ENCODE data around the gene FBXO38.
A peak's percentile ranks its signal among the peaks of the same experiment; 100 is the strongest.

FBXO38 gene, protein sequence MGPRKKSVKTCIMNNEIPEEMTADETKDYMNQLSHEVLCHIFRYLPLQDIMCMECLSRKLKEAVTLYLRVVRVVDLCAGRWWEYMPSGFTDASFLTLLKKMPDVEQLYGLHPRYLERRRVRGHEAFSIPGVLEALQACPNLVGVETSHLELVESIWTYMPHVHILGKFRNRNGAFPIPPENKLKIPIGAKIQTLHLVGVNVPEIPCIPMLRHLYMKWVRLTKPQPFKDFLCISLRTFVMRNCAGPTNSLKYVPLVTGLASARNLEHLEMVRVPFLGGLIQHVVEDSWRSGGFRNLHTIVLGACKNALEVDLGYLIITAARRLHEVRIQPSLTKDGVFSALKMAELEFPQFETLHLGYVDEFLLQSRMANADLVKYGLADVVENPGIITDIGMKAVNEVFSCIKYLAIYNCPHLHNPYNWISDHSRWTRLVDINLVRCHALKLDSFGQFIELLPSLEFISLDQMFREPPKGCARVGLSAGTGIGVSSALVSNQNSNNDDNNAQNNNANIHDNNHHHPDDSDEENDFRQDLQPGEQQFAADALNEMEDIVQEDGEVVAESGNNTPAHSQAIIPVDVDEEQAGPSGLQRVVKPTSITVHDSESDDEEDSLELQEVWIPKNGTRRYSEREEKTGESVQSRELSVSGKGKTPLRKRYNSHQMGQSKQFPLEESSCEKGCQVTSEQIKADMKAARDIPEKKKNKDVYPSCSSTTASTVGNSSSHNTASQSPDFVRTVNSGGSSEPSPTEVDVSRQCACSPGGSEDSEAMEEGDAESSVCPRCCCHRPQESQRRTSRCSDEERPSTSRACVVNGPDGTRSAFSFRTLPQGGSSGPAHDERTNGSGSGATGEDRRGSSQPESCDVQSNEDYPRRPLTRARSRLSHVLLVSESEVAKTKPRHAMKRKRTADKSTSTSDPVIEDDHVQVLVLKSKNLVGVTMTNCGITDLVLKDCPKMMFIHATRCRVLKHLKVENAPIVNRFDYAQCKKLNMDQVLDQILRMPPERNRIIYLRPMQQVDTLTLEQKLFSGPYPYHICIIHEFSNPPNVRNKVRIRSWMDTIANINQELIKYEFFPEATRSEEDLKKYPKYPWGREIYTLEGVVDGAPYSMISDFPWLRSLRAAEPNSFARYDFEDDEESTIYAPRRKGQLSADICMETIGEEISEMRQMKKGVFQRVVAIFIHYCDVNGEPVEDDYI

DNA sequence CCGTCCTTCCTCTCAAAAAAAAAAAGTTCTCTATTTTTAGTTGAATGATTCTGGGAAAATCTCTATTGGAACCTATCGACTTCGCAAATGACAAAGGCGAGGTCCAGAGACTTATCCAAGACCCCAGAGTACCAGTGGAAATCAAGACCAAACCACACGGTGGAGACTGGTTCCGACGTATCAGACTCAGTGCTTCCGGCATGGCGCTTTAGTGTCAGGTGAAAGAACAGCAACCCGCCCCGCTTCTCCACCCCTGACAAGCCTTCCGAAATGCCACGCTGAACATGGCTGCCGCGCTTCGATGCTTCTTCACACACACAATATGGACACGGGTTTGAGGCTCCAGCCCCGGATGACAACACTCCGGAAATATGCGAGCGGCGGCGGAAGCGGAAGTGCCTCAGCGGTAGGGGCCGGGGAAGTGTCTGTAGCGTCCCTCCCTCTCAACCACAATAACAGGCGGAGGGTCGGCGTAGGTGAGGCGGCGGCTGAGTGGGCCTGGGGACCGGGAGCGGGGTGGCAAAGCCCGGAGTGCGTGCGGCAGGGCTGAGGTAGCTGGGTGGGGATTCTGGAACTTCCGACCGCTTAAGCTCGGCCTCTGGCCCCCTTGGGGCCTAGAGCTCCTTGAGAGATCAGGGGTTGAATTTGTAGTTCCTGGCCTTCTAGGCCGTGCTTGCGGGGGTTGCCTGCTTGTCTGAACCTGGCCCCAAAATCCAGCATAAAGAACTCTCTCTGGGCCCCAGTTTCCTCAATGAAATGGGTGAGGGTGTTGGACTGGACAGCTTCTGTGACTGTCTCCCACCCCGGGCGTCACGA lies at the start of gene FBXO38:
Gene FBXO38, plus strand, starts transcription at position 395 of the 816 bp plus-strand sequence. CDS start 10,819 bp downstream, outside the sequence.
- peaks cover 10% of the 10 kb centered on the region for H3K36me3 ChIP-seq (ENCODE audit: control insufficient read depth, insufficient read depth, low read length)
- H3K9me3 ChIP-seq (ENCODE audit: control insufficient read depth, insufficient read depth, low read length), result no peaks in the 10 kb centered on the region
- peak within 1 kb of the TSS; percentile 90 for H3K27ac ChIP-seq (ENCODE audit: low read depth, low read length)
- peak within 1 kb of the TSS; percentile 92 for H3K4me3 ChIP-seq (ENCODE audit: low read depth, low read length)
- peak within 1 kb of the TSS; percentile 88 for H3K9ac ChIP-seq (ENCODE audit: low read depth, low read length)
- no peaks in the 10 kb centered on the region for H3K27me3 ChIP-seq (ENCODE audit: control insufficient read depth, insufficient read depth, low read length)
- peaks cover 22% of the 10 kb centered on the region for H3K4me1 ChIP-seq (ENCODE audit: control insufficient read depth, insufficient read depth, low read length)

DNA sequence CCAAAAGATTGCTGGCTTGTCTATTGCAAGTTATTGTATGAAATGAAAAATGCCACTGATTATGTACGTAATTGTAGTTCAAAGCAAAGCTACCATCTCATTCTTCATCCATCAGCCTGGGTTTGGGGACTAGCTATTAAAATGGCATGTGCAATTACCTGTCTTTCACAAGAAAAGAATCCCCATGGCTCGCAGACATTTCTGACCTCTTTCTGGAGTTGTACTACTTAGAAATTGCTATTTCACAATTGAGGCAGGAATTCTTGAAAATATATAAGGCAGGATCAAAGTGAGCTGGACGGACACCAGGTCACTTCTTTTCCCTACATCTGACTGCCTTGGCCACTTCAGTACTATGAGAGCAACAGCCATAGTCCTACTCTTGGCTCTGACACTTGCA lies 48.5 kb upstream of the FBXO38 start, which contains the start of gene SPINK9:
Gene SPINK9, plus strand, starts transcription at position 301 of the 400 bp plus-strand sequence. Its CDS starts 55 bp downstream, at position 356.
- H3K27ac ChIP-seq (ENCODE audit: low read depth, low read length), result no peak within 1 kb of the TSS
- no peak within 1 kb of the TSS for H3K4me3 ChIP-seq (ENCODE audit: low read depth, low read length)
- no peaks in the 10 kb centered on the region for H3K27me3 ChIP-seq (ENCODE audit: control insufficient read depth, insufficient read depth, low read length)
- no peaks in the 10 kb centered on the region for H3K9me3 ChIP-seq (ENCODE audit: control insufficient read depth, insufficient read depth, low read length)
- H3K36me3 ChIP-seq (ENCODE audit: control insufficient read depth, insufficient read depth, low read length), result no peaks in the 10 kb centered on the region
- no peaks in the 10 kb centered on the region for H3K4me1 ChIP-seq (ENCODE audit: control insufficient read depth, insufficient read depth, low read length)
- H3K9ac ChIP-seq (ENCODE audit: low read depth, low read length), result no peak within 1 kb of the TSS

DNA sequence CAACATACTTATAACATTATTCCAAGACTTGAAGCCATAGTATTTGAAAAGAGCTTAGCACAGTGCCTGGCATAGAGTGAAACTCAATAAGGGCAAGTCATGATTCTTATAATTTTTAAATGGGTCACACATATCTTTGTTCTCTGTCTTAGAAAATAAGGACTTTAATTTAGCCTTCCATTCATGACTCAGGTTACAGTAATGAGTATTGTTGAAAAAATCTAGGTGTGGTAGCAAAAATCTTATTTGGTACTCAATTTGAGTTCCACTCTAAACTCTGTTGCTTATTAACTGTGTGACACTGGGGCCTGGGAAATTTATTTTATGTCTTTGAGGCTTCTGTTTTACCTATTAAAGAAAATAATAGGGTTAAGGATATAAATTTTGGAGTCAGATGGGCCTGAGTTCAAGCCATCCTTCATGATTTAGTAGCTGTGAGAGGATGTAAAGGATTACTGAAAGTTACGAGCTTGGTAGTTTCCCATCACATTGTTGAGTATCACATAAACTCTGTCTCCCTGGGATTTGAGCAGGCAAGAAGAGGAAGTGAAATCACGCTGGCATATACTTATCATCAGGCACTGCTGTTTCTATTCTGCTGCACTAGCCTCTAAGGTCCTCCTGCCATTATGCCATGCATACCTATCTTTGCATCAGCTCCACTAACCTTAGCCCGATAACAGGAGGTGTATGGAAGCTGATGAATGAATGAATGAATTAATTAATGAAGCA lies 46.9 kb upstream of the FBXO38 start:
- H3K27ac ChIP-seq (ENCODE audit: low read depth, low read length), result no peak overlapping the region
- no peak overlapping the region for H3K4me3 ChIP-seq (ENCODE audit: low read depth, low read length)

DNA sequence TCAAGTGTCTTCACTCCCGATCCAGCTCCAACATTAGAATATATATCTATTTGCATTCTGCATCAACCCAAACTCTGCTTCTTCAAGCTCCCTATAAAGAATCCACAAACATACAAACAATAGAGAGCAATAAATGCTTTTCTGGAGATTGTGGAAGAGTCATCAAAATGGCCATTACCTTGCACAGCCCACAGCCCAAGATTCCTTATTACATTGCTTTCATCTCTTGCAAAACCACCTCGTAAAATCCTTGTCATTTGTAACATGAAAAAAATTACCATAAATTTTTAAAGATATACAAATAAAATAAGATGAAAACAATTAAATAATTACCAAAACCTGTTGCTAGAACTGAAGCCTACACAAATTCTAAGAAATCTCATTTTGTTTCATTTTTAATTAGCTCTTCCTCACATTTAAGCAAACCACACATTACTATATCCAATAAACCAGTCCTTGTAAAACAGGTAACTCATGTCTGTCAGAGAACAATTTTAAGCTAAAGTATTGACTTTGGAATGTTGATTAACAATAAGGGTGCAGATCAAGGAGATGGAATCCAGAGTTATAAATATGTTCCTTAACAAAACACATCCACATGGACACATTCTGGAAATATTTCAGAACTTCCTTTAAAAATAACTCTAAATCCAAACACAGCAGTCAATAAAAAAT lies 41.2 kb upstream of the FBXO38 start:
- no peak overlapping the region for H3K9ac ChIP-seq (ENCODE audit: low read depth, low read length)
- no peaks in the 10 kb centered on the region for H3K27me3 ChIP-seq (ENCODE audit: control insufficient read depth, insufficient read depth, low read length)
- H3K36me3 ChIP-seq (ENCODE audit: control insufficient read depth, insufficient read depth, low read length), result no peaks in the 10 kb centered on the region
- no peaks in the 10 kb centered on the region for H3K9me3 ChIP-seq (ENCODE audit: control insufficient read depth, insufficient read depth, low read length)
- no peaks in the 10 kb centered on the region for H3K4me1 ChIP-seq (ENCODE audit: control insufficient read depth, insufficient read depth, low read length)
- no peak overlapping the region for H3K4me3 ChIP-seq (ENCODE audit: low read depth, low read length)
- no peak overlapping the region for H3K27ac ChIP-seq (ENCODE audit: low read depth, low read length)

More for the DNA sequence above, 46.9 kb upstream of the FBXO38 start:
- Histone ChIP-seq H3K9ac (ENCODE audit: low read depth, low read length) (no peak overlapping the region), H3K27me3 (ENCODE audit: control insufficient read depth, insufficient read depth, low read length) (no peaks in the 10 kb centered on the region), H3K9me3 (ENCODE audit: control insufficient read depth, insufficient read depth, low read length) (no peaks in the 10 kb centered on the region), H3K36me3 (ENCODE audit: control insufficient read depth, insufficient read depth, low read length) (no peaks in the 10 kb centered on the region), H3K4me1 (ENCODE audit: control insufficient read depth, insufficient read depth, low read length) (no peaks in the 10 kb centered on the region)

DNA sequence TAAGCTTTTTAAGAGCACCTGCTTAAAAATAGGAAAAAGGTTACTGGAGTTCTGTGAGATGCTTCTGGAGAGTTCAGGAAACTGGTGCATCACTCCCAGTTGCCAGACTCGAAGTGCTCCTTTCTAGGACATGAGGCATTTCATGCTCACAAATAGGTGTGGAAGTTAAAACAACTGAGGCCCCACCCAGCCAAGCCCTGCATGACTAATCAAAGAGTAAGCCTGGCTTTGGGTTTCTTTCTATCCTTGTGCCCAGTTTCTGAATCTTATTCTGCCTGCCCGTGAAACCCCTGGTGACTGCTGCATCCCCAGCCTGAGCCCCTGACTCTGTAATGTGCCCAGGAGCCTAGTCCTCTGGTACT lies 40.7 kb upstream of the FBXO38 start:
- H3K9ac ChIP-seq (ENCODE audit: low read depth, low read length), result no peak overlapping the region
- H3K4me1 ChIP-seq (ENCODE audit: control insufficient read depth, insufficient read depth, low read length), result no peaks in the 10 kb centered on the region
- no peaks in the 10 kb centered on the region for H3K36me3 ChIP-seq (ENCODE audit: control insufficient read depth, insufficient read depth, low read length)
- H3K4me3 ChIP-seq (ENCODE audit: low read depth, low read length), result no peak overlapping the region
- H3K27ac ChIP-seq (ENCODE audit: low read depth, low read length), result no peak overlapping the region
- H3K27me3 ChIP-seq (ENCODE audit: control insufficient read depth, insufficient read depth, low read length), result no peaks in the 10 kb centered on the region
- no peaks in the 10 kb centered on the region for H3K9me3 ChIP-seq (ENCODE audit: control insufficient read depth, insufficient read depth, low read length)

DNA sequence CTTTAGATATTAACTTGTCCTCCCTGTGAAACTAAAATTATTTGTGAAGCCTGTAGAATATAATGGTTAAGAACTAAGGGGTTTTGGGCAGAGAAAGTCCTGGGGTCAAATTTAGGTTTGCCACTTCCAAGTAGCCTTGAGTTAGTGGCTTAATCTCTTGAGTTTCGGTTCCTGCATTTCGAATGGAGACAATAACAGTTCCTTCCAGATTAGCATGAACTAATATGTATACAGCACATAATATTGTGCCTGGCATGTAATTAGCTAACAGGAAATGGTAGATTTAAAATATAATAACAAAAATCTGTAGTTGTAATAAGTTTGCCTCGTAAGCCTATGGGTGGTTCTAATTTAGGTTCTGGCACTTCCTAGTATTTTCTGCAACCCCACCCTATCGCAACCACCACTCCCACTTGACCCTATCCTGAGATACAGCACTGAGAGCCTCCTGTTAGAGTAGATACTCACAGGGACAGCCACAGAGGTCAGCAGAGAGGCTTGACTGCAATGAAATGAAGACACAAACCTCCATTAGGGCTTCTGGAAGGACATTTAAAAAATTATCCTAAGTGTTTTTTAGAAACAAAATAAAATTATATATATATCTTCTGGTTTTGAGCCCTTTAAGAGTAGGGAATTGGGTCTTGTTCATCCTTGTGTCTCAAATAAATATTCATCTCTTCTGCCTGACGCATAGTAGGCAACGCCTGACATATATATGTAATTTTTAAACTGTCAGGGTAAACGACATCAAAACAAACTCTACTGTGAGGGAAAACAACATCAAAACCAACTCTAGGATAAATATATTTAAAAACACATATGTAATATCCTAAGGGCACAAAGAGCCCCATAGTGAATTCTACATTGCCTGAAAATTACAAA lies 39.9 kb upstream of the FBXO38 start:
- no peaks in the 10 kb centered on the region for H3K27me3 ChIP-seq (ENCODE audit: control insufficient read depth, insufficient read depth, low read length)
- H3K27ac ChIP-seq (ENCODE audit: low read depth, low read length), result no peak overlapping the region
- no peak overlapping the region for H3K4me3 ChIP-seq (ENCODE audit: low read depth, low read length)
- H3K4me1 ChIP-seq (ENCODE audit: control insufficient read depth, insufficient read depth, low read length), result no peaks in the 10 kb centered on the region
- no peaks in the 10 kb centered on the region for H3K9me3 ChIP-seq (ENCODE audit: control insufficient read depth, insufficient read depth, low read length)
- no peak overlapping the region for H3K9ac ChIP-seq (ENCODE audit: low read depth, low read length)
- H3K36me3 ChIP-seq (ENCODE audit: control insufficient read depth, insufficient read depth, low read length), result no peaks in the 10 kb centered on the region

GRCh38 chr5:148347706-148348105 lies 36.1 kb upstream of the FBXO38 start:
- Histone ChIP-seq H3K9me3 (ENCODE audit: control insufficient read depth, insufficient read depth, low read length) (no peaks in the 10 kb centered on the region), H3K9ac (ENCODE audit: low read depth, low read length) (no peak overlapping the region), H3K4me1 (ENCODE audit: control insufficient read depth, insufficient read depth, low read length) (no peaks in the 10 kb centered on the region), H3K36me3 (ENCODE audit: control insufficient read depth, insufficient read depth, low read length) (no peaks in the 10 kb centered on the region), H3K4me3 (ENCODE audit: low read depth, low read length) (no peak overlapping the region), H3K27me3 (ENCODE audit: control insufficient read depth, insufficient read depth, low read length) (no peaks in the 10 kb centered on the region), H3K27ac (ENCODE audit: low read depth, low read length) (no peak overlapping the region)

DNA sequence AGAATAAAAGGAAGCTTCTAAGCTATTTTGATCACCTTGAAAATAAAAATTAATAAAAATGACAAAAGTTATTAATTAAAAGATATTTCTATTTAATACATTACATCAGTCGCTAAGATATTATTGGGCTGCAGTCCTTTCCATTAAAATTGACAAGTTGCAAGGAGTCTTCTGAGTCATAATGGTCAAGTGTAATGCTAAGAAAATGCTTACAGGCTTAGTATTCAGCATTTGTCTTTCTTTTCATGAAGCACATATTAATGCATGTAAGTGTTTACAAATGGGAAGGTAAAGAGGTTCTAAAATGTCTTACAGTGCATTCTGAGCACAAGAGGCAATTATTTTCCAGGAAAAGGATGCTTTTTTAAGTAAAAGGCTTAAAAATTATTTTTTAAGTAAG lies 31.1 kb upstream of the FBXO38 start:
- no peaks in the 10 kb centered on the region for H3K27me3 ChIP-seq (ENCODE audit: control insufficient read depth, insufficient read depth, low read length)
- no peak overlapping the region for H3K27ac ChIP-seq (ENCODE audit: low read depth, low read length)
- H3K9me3 ChIP-seq (ENCODE audit: control insufficient read depth, insufficient read depth, low read length), result no peaks in the 10 kb centered on the region
- H3K36me3 ChIP-seq (ENCODE audit: control insufficient read depth, insufficient read depth, low read length), result no peaks in the 10 kb centered on the region
- no peak overlapping the region for H3K4me3 ChIP-seq (ENCODE audit: low read depth, low read length)
- H3K4me1 ChIP-seq (ENCODE audit: control insufficient read depth, insufficient read depth, low read length), result no peaks in the 10 kb centered on the region
- H3K9ac ChIP-seq (ENCODE audit: low read depth, low read length), result no peak overlapping the region

DNA sequence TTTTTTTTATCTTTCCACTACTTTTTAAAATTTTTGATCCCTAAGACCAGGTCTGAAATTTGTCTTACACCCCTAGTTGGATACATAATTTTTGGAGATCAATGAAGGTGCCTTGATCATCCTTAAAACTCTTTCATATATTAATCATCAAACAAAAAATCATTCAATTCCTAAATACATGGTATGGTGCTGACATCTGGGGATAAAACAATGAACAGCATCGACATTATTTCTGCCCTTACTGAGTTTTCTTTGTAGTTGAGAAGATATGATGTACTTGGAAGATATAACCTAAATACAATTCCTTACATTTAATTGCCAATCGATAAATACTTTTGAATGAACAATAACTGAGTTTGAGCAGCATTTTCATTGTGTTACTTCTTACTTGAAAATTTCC lies 30.1 kb upstream of the FBXO38 start:
- H3K9me3 ChIP-seq (ENCODE audit: control insufficient read depth, insufficient read depth, low read length), result no peaks in the 10 kb centered on the region
- no peaks in the 10 kb centered on the region for H3K4me1 ChIP-seq (ENCODE audit: control insufficient read depth, insufficient read depth, low read length)
- H3K27ac ChIP-seq (ENCODE audit: low read depth, low read length), result no peak overlapping the region
- H3K27me3 ChIP-seq (ENCODE audit: control insufficient read depth, insufficient read depth, low read length), result no peaks in the 10 kb centered on the region
- H3K36me3 ChIP-seq (ENCODE audit: control insufficient read depth, insufficient read depth, low read length), result no peaks in the 10 kb centered on the region
- H3K9ac ChIP-seq (ENCODE audit: low read depth, low read length), result no peak overlapping the region
- no peak overlapping the region for H3K4me3 ChIP-seq (ENCODE audit: low read depth, low read length)

Measured in HUES48 (cell line).